ENCODE results near the gene IGF2BP3.
"Not testable (repeated sequence)": the region's sequence is repeated elsewhere in the genome, so short reads cannot be mapped to it uniquely, and the experiment has no call there.

Gene IGF2BP3

DNA sequence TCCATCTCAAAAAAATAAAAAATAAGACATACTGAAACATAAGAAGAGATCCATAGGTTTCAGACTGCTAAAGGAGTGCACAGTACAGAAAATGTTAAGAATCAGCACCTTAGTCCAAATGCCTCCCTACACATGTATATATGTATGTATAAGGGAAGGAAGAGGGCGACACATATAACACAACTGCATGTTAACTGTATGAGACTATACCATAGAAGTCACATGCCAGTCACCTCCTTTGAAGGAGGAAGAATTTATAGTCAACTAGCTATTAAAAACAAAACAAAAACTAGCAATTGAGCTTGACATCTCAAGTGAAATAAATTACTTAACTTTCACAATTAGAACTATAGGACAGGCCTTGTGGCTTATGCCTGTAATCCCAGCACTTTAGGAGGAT, 50.4 kb downstream of the IGF2BP3 start:
- H3K4me3 ChIP-seq (ENCODE audit: severe bottlenecking): no peak overlapping the region
- H3K9me3 ChIP-seq (ENCODE audit: severe bottlenecking): no peaks in the 10 kb centered on the region
- TF ChIP-seq, protein P1, sequence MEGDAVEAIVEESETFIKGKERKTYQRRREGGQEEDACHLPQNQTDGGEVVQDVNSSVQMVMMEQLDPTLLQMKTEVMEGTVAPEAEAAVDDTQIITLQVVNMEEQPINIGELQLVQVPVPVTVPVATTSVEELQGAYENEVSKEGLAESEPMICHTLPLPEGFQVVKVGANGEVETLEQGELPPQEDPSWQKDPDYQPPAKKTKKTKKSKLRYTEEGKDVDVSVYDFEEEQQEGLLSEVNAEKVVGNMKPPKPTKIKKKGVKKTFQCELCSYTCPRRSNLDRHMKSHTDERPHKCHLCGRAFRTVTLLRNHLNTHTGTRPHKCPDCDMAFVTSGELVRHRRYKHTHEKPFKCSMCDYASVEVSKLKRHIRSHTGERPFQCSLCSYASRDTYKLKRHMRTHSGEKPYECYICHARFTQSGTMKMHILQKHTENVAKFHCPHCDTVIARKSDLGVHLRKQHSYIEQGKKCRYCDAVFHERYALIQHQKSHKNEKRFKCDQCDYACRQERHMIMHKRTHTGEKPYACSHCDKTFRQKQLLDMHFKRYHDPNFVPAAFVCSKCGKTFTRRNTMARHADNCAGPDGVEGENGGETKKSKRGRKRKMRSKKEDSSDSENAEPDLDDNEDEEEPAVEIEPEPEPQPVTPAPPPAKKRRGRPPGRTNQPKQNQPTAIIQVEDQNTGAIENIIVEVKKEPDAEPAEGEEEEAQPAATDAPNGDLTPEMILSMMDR (IDR thresholded peaks at IDR 0.05; ENCODE audit: poor library complexity, severe bottlenecking): no peak
- H3K27ac ChIP-seq (ENCODE audit: poor library complexity, severe bottlenecking): peak overlapping the region; percentile 19
- ATAC-seq (ENCODE audit: low read depth) (no peak), DNase-seq (ENCODE audit: low spot score) (no peak)
- H3K27me3 ChIP-seq (ENCODE audit: insufficient read depth, poor library complexity, severe bottlenecking): no peaks in the 10 kb centered on the region
- H3K4me1 ChIP-seq (ENCODE audit: insufficient read depth, poor library complexity, severe bottlenecking): peaks cover 20% of the 10 kb centered on the region
- H3K36me3 ChIP-seq (ENCODE audit: low read depth): peaks cover 40% of the 10 kb centered on the region

DNA sequence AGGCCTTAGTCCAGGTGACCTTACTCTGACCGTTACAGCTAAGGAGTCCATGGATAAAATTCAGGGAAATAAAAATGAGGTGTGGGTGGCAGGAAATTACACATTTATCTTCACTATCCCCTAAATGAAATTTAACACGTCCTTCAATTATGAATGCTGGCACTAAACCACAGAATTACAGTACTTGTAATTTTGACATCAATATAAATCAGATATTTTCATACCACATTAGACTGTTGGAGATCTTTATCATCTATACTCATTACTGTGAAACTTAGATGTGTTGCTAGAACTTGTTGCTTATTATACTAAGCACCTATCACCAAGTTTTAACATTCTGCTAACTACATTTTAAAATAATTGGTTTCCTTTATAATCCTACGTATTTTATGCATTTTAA, 51.1 kb downstream of the IGF2BP3 start:
- TF ChIP-seq, protein P1 (IDR thresholded peaks at IDR 0.05; ENCODE audit: poor library complexity, severe bottlenecking): no peak
- H3K36me3 ChIP-seq (ENCODE audit: low read depth): peaks cover 45% of the 10 kb centered on the region
- no peak overlapping the region for H3K4me3 ChIP-seq (ENCODE audit: severe bottlenecking)
- no peak for ATAC-seq (ENCODE audit: low read depth)
- no peaks in the 10 kb centered on the region for H3K9me3 ChIP-seq (ENCODE audit: severe bottlenecking)
- H3K4me1 ChIP-seq (ENCODE audit: insufficient read depth, poor library complexity, severe bottlenecking): peaks cover 20% of the 10 kb centered on the region
- no peaks in the 10 kb centered on the region for H3K27me3 ChIP-seq (ENCODE audit: insufficient read depth, poor library complexity, severe bottlenecking)
- H3K27ac ChIP-seq (ENCODE audit: poor library complexity, severe bottlenecking): peak overlapping the region; percentile 26
- DNase-seq (ENCODE audit: low spot score): no peak

DNA sequence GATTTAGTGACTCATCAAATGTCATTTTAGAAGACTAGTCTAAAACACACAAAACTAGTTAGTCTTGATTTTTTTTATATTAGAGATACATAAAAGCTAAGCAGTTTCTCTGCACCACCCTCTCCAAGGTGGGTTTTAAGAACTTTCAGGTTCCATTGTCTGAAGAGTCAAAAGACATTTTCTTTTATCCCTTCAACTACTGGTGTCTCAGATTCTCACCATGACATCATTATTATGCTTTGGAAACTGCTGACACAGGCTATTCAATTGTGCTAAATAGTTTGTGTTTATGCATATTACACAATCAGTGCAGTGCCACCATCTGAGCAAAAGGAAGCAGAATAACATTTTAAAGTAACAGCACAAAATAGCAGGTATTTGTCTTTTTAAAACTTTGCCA, 52.2 kb downstream of the IGF2BP3 start:
- Histone ChIP-seq H3K4me1 (ENCODE audit: insufficient read depth, poor library complexity, severe bottlenecking) (peaks cover 20% of the 10 kb centered on the region), H3K27ac (ENCODE audit: poor library complexity, severe bottlenecking) (peak overlapping the region; percentile 26), H3K4me3 (ENCODE audit: severe bottlenecking) (no peak overlapping the region), H3K9me3 (ENCODE audit: severe bottlenecking) (no peaks in the 10 kb centered on the region), H3K36me3 (ENCODE audit: low read depth) (peaks cover 57% of the 10 kb centered on the region), H3K27me3 (ENCODE audit: insufficient read depth, poor library complexity, severe bottlenecking) (no peaks in the 10 kb centered on the region)
- TF ChIP-seq, protein P1 (IDR thresholded peaks at IDR 0.05; ENCODE audit: poor library complexity, severe bottlenecking): peak; percentile 12
- DNase-seq (ENCODE audit: low spot score): no peak
- ATAC-seq (ENCODE audit: low read depth): peak; percentile 70

DNA sequence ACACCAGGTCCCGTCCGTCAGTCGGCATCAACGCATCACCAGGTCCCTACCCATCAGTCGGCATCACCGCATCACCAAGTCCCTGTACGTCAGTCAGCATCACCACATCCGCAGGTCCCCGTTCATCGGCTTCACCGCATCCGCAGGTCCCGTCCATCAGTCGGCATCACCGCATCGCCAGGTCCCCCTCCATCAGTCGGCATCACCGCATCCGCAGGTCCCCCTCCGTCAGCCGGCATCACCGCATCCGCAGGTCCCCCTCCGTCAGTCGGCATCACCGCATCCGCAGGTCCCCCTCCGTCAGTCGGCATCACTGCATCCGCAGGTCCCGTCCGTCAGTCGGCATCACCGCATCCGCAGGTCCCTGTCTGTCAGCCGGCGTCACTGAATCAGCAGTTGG, 55.1 kb downstream of the IGF2BP3 start:
- peaks cover 77% of the 10 kb centered on the region for H3K36me3 ChIP-seq (ENCODE audit: low read depth)
- DNase-seq (ENCODE audit: low spot score) (no peak), ATAC-seq (ENCODE audit: low read depth) (no peak)
- H3K4me1 ChIP-seq (ENCODE audit: insufficient read depth, poor library complexity, severe bottlenecking): peaks cover 20% of the 10 kb centered on the region
- H3K27ac ChIP-seq (ENCODE audit: poor library complexity, severe bottlenecking): no peak overlapping the region
- H3K27me3 ChIP-seq (ENCODE audit: insufficient read depth, poor library complexity, severe bottlenecking): no peaks in the 10 kb centered on the region
- H3K4me3 ChIP-seq (ENCODE audit: severe bottlenecking): no peak overlapping the region
- TF ChIP-seq, protein P1 (IDR thresholded peaks at IDR 0.05; ENCODE audit: poor library complexity, severe bottlenecking): no peak
- H3K9me3 ChIP-seq (ENCODE audit: severe bottlenecking): no peaks in the 10 kb centered on the region

DNA sequence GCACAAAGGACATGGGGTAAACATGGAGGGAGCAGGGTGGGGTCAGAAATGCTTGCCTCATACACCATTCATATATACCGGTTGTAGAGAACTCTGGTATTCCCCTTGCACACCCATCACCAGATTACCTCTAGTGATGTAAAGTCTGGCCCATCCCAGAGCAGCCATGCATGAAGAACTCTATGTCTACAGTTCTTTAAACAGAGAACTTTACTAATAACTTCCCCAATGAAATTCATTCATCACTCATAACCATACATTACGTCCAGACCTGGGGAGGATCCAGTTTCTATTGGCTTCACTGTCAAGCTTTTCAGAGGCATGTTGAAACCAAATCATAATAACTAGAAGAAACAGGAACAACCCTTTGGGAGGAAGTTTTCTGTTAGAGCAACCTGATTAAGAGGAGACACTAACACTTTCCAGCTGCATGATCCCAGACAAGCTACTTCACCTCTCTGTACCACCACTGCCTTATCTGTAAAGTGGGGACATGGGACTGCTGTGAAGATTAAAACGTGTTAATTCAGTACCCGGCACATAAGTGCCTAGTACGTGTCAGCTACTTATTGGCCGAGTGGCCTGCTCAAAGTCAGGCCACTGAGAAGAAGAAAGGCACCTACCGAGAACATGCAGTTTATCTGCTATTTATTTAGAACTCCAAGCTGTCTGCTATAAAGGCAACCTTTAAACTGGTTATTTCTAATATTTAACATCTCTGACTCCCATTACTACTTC, 59.7 kb downstream of the IGF2BP3 start:
- H3K4me3 ChIP-seq (ENCODE audit: severe bottlenecking): no peak overlapping the region
- ATAC-seq (ENCODE audit: low read depth): no peak
- DNase-seq (ENCODE audit: low spot score): no peak
- H3K27ac ChIP-seq (ENCODE audit: poor library complexity, severe bottlenecking): no peak overlapping the region
- peaks cover 80% of the 10 kb centered on the region for H3K36me3 ChIP-seq (ENCODE audit: low read depth)
- H3K4me1 ChIP-seq (ENCODE audit: insufficient read depth, poor library complexity, severe bottlenecking): no peaks in the 10 kb centered on the region
- no peaks in the 10 kb centered on the region for H3K27me3 ChIP-seq (ENCODE audit: insufficient read depth, poor library complexity, severe bottlenecking)
- TF ChIP-seq, protein P1 (IDR thresholded peaks at IDR 0.05; ENCODE audit: poor library complexity, severe bottlenecking): no peak
- H3K9me3 ChIP-seq (ENCODE audit: severe bottlenecking): no peaks in the 10 kb centered on the region

DNA sequence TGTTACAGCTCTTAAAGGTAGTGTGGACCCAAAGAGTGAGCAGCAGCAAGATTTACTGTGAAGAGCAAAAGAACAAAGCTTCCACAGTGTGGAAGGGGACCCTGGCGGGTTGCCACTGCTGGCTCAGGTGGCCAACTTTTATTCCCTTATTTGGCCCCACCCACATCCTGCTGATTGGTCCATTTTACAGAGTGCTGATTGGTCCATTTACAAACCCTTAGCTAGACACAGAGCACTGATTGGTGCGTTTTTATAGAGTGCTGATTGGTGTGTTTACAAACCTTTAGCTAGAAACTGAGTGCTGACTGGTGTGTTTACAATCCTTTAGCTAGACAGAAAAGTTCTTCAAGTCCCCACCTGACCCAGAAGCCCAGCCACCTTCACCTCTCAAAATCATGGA, 63.7 kb downstream of the IGF2BP3 start:
- peaks cover 90% of the 10 kb centered on the region for H3K36me3 ChIP-seq (ENCODE audit: low read depth)
- not testable (repeated sequence) for H3K4me3 ChIP-seq (ENCODE audit: severe bottlenecking); ATAC-seq (ENCODE audit: low read depth); DNase-seq (ENCODE audit: low spot score); H3K27me3 ChIP-seq (ENCODE audit: insufficient read depth, poor library complexity, severe bottlenecking); H3K9me3 ChIP-seq (ENCODE audit: severe bottlenecking); H3K27ac ChIP-seq (ENCODE audit: poor library complexity, severe bottlenecking); H3K4me1 ChIP-seq (ENCODE audit: insufficient read depth, poor library complexity, severe bottlenecking)
